Hippocampal formation (tissue), 2 donors: ENCODE results near the gene TFDP2.
"Not testable (repeated sequence)": the region's sequence is repeated elsewhere in the genome, so short reads cannot be mapped to it uniquely, and the experiment has no call there.

ENCODE experiments used
- DNase-seq, 2 donors: peaks; one replicate each; lab custom pipeline; 2025; lab: John Stamatoyannopoulos, UW

TFDP2 gene

DNA sequence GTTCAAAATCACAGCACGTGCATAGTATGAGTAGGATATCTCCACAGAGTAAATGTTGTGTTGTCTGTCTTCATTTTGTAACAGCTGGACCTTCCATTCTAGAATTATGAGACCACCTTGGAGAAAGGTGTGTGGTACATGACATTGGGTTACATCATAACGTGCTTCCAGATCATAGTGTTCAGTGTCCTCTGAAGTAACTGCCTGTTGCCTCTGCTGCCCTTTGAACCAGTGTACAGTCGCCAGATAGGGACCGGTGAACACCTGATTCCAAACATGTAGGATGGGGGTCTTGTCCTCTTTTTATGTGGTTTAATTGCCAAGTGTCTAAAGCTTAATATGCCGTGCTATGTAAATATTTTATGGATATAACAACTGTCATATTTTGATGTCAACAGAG is 223.7 kb downstream of the TFDP2 start:
- DNase-seq: not testable (repeated sequence)

DNA sequence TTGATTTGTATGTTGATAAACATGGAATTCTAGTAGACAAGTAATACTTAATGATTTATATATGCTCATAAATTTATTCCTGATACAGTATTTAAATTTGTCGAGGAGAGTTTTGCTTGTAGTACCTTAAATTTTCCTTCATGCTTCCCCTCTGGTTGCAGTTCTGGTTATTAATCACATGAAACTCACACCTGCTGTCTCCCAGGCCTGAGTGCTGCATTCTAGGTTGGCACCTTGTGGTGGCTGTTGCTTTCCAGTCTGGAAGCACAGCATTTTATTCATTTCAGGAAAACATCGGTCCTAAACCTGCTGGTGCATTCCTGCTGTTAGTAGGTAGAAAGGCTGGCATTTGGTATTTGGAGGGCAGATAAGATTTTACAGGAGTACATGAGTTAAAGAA is 228.0 kb downstream of the TFDP2 start:
- no peak for DNase-seq

DNA sequence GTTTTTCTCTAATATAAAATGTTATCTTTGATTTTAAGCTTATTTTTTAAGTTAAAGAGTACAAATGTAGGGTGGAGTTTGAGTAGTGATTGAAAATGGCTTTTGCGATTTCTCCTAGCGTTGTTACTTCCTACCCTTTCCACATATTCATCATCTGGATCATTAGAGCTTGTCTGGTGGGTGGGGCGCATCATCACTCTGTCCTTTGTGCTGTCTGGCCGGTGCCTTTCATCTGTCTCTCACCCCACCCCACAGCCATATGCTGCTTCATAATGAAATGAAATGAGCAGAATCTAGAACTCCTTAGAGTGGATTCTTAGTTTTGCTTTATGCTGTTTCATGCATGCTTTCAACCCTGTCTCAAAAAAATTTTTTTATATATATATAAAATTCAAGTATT is 228.6 kb downstream of the TFDP2 start:
- DNase-seq: no peak

DNA sequence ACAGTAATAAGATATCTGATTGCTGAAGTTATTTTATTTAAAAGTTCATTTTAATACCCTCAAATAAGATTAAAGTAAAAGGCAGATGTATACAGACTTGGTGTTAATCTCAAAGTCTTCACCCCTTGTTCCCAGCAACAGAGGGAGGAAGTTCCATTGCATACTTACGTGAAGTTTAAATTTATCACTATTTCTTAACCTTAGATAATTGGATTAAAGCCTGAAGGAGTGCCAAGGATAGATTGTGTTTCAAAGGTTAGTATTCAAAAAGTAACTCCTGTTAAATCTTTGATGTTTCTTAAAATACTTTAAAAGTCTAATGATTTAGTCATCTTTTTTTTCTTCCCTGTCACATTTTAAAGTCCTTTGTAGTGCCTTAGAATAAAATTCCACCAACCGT is 233.6 kb downstream of the TFDP2 start:
- no peak for DNase-seq

DNA sequence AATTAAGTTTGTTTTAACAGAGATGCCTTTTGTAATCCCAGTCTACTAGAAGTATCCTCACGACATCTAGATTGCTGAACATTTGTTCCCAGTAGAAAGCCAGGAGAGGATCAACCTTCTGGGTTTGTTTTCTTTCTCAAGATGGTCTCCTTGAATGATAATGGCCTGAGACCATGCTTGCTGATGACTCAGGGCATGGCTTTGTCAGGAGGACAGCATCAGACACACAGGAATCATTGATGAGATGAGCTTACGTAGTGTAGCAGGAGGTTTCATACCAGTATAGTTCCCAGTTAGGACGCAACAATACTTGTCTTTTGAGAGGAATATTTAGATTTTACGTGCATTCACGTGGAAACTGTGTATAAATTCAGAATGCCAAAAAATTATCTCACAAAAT is 234.3 kb downstream of the TFDP2 start:
- no peak for DNase-seq

DNA sequence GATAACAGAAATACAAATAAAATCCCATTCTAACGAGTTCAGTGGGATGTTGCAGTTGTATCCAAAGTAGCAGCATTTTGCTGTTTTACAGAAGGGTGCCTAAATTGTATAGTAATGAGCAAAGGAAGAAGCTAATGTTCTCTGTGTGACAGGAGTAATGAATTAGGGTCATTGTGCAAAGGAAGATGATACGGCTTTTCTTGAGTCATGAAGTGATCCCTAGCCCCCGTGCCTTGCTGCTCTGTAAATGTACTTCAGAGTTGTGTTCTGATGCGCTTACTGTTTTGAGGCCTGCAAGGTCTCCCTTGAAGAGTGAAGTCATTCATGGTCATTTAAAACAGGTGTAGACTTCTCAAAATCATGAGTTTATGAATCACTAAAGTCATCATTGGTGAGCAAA is 235.0 kb downstream of the TFDP2 start:
- no peak for DNase-seq

DNA sequence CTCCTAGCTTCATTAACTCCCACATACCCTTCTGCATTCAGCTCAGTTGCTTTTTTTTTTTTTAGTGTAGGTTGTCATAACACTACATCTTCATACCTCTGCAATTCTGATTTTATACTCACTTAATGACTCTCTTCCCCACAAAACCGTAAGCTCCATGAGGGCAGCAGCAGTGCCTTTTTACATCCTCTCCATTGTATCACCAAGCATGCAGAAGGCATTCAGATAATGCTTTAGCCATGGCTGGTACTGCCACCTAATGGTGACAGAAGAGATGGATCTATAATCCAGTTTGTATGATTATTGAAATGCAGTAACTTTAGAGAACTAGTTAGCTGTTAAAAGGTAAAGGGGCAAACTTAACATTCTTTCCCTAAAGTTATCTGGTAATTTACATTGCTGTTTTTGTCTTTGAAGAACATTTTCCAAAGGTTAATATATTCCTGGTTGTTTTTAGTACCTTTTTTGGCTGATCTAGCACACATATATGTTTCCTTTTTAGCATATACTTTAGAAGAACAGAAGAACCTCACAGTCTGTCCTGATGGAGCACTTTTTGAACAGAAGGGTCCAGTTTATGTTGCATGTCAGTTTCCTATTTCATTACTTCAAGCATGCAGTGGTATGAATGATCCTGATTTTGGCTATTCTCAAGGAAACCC is 236.1 kb downstream of the TFDP2 start:
- DNase-seq: no peak

DNA sequence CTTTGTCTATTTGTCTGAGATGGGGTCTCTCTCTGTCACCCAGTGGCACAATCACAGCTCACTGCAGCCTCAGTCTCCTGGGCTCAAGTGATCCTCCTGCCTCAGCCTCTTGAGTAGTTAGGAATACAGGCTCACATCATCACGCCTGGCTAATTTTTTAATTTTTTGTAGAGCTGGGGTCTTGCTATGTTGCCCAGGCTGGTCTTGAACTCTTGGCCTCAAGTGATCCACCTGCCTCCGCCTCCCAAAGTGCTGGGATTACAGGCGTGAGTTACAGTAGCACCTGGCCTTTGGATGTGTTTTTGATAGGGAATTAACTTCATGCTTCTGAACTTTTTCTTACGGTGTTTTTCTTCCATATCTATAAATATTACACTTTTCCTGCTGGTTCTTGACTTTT is 239.4 kb downstream of the TFDP2 start:
- not testable (repeated sequence) for DNase-seq

DNA sequence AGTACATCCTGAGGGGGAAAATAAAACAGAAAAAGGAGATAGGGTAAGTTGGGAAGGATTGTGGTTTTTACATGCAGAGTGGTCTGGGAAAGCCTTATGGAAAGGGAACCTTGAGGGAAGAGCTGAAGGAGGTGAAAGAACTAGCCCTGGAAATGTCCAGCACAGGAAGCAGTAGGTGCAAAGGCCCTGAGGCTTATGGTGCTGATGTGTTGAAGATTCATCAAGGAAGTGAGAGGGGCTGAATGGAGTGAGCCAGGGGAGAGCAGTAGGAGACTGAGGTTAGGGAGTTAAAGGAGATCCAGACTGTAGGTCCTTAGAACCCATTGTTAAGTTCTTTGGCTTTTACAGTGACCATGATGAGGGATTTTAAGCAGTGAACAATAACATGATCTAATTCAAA is 239.9 kb downstream of the TFDP2 start:
- DNase-seq: no peak

DNA sequence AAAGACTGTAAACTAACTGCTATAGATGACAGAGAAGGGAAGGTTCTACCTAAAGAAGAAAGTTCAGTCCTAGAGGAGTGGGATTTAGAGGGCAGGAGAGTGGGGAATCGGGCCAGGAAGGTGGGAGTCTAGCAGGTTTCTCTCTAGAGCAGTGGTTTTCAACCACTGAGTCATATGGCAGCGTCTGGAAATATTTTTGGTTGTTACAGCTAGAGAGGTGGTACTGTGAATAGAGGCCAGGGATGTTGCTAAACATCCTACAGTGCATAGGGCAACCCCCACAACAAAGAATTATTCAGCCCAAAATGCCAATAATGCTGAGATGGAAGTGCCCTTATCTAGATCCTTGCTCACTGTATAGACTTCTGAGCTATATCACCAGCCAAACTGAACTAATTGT is 244.2 kb downstream of the TFDP2 start:
- DNase-seq: no peak

DNA sequence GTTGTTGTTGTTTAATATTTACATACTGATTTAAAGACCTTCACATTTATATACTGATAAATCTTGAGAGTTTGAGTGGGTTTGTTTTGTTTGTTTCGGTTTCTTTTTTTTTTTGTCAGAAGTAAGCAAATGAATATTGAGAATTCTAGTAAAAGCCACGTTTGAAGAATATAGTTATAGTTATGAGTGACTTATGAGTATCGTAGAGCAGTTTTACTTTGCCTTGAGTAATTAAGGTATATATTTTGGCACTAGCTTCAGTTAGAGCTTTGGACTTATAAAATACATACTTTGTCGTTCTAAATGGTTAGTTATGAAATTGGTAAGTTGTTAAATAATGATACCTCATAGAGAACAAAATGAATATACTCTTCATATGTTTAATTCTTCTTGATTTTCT is 245.1 kb downstream of the TFDP2 start:
- no peak for DNase-seq

DNA sequence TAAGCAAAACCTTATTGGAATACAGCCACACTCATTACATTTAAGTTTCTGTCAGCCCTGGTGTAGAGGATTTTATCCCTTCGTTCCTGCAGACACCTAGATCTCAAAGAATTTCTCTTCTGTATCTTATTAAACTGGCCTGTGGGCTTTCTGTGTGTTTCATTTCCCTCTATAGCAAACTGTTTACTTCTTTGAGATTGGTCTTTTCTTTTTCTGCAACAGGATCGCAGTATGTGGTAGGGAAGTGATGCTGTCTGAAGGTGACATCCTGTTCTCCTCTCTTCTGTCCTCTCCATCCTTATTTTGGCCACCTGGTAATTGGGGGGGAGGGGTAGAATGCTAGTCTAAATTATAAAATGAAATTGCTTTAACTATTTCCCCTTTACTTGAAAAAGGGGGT is 247.4 kb downstream of the TFDP2 start:
- DNase-seq: no peak

DNA sequence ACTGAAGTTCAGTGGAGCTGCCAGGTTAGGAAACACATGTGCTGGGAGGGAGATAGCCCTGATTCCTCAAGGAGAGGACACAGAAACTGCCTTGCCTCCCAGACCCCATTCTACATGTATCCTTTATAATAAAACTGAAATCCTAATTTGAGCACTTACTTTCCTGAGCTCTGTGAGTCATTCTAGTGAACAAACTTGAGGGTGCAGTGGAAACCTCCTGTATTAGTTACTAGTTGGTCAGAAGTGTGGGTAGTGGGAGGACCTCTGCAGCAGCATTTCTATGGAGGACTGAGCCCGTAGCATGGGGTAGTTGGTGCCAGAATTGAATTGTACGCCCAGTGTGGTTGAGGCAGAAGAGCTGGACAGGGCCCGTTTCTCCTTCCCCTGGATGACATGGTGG is 249.0 kb downstream of the TFDP2 start:
- DNase-seq: no peak

DNA sequence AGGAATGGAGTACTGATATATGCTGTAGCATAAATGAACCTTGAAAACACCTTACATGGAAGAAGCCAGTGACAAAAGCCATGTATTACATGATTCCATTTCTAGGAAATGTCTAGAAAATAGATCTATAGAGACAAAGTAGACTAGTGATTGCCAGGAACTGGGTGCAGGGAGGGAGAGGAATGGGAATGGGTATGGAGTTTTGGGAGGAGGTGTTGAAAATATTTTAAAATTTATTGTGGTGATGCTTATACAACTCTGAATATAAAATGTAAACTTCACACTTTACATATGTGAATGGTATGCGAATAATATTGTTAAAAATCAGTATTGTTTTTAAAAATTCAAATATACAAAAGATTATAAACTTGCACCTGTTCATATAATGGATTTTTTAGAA is 250.4 kb downstream of the TFDP2 start:
- no peak for DNase-seq

DNA sequence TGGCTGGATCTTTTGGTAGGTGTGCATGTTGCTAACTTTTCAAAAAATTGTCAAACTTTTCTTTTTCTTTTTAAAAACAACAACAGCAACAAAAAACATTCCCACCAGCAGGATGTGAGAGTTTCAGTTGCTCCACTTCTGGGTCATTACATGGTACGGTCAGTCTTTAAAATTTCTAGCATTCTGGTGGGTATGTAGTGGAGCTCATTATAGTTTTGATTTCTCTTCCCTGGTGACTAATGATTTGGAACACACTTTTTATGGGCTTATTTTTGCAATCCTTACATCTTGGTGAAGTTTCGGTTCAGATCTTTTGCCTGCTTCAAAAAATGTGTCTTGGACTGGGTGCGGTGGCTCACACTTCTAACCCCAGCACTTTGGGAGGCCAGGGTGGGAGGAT is 253.6 kb downstream of the TFDP2 start:
- no peak for DNase-seq

DNA sequence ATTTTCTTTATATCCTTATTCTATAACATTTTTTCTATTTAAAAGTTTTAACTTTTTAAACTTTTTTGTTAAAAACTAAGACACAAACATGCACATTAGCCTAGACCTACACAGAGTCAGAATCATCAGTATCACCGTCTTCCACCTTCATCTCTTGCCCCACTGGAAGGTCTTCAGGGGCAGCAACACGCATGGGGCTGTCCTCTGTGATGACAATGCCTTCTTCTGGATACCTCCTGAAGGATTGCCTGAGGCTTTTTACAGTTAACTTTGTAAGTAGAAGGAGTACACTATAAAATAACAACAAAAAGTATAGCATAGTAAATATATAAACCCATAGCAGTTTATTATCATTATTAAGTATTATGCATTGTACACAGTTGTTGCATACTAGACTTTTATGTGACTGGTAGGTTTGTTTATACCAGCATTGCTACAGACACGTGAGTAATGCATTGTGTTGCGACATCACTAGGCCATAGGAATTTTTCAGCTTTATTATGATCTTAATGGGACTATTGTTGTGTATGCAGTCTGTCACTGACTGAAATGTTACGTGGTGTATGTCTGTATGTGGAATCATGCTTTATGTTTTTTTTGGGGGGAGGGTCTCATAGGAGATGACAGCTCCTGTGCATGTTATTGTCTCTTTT is 254.7 kb downstream of the TFDP2 start:
- no peak for DNase-seq
